Measurements from ENCODE around the gene CEP44.
"Not testable (repeated sequence)": the region's sequence is repeated elsewhere in the genome, so short reads cannot be mapped to it uniquely, and the experiment has no call there.

CEP44 gene

GRCh38 chr4:174332741-174333493, 49.2 kb downstream of the CEP44 start:
- no peak for DNase-seq

- DNase-seq: no peak
Measured at GRCh38 chr4:174334628-174335027, 50.9 kb downstream of the CEP44 start.

- DNase-seq: no peak
Measured at GRCh38 chr4:174340714-174341113, 57.0 kb downstream of the CEP44 start.

- DNase-seq: no peak
Measured at GRCh38 chr4:174349156-174349555, 65.4 kb downstream of the CEP44 start.

- no peak for DNase-seq
Measured at GRCh38 chr4:174352061-174352819, 68.5 kb downstream of the CEP44 start.

- no peak for DNase-seq
Measured at GRCh38 chr4:174357321-174357720, 73.6 kb downstream of the CEP44 start.

- DNase-seq: no peak
Measured at GRCh38 chr4:174358410-174358809, 74.7 kb downstream of the CEP44 start.

- DNase-seq: no peak
Measured at GRCh38 chr4:174358829-174359228, 75.1 kb downstream of the CEP44 start.

GRCh38 chr4:174362340-174362739, 78.6 kb downstream of the CEP44 start:
- no peak for DNase-seq

GRCh38 chr4:174363782-174364181, 80.1 kb downstream of the CEP44 start:
- DNase-seq: not testable (repeated sequence)

GRCh38 chr4:174365018-174365587, 81.4 kb downstream of the CEP44 start:
- no peak for DNase-seq

- no peak for DNase-seq
Measured at GRCh38 chr4:174369985-174370384, 86.3 kb downstream of the CEP44 start.

- DNase-seq: no peak
Measured at GRCh38 chr4:174373821-174374220, 90.1 kb downstream of the CEP44 start.

GRCh38 chr4:174375422-174375821, 91.7 kb downstream of the CEP44 start:
- DNase-seq: no peak

- DNase-seq: no peak
Measured at GRCh38 chr4:174377613-174378012, 93.9 kb downstream of the CEP44 start.

- no peak for DNase-seq
Measured at GRCh38 chr4:174378951-174379350, 95.2 kb downstream of the CEP44 start.

- DNase-seq: not testable (repeated sequence)
Measured at GRCh38 chr4:174380206-174380605, 96.5 kb downstream of the CEP44 start.

GRCh38 chr4:174380699-174381439, 97.2 kb downstream of the CEP44 start:
- no peak for DNase-seq

- DNase-seq: no peak
Measured at GRCh38 chr4:174381440-174381800, 97.7 kb downstream of the CEP44 start.
